ENCODE results near the gene SLC9A8.

The SLC9A8 gene

DNA sequence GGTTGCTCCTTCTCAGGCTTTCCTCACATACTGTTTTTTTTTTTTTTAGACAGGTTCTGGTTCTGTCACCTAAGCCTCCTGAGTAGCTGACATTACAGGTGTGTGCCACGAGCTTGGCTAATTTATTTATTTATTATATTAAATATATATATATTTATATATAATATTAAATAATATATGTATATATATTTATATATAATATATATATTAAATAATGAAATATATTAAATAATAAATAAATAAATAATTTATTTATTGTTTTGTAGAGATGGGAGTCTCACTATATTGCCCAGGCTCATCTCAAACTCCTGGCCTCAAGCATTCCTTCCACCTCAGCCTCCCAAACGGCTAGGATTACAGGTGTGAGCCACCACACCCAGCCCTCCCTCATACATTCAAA lies 28.3 kb upstream of the SLC9A8 start:
- DNase-seq (ENCODE audit: insufficient read length, low spot score) = no peak
- FAIRE-seq = no peak
- TF ChIP-seq, protein P1, sequence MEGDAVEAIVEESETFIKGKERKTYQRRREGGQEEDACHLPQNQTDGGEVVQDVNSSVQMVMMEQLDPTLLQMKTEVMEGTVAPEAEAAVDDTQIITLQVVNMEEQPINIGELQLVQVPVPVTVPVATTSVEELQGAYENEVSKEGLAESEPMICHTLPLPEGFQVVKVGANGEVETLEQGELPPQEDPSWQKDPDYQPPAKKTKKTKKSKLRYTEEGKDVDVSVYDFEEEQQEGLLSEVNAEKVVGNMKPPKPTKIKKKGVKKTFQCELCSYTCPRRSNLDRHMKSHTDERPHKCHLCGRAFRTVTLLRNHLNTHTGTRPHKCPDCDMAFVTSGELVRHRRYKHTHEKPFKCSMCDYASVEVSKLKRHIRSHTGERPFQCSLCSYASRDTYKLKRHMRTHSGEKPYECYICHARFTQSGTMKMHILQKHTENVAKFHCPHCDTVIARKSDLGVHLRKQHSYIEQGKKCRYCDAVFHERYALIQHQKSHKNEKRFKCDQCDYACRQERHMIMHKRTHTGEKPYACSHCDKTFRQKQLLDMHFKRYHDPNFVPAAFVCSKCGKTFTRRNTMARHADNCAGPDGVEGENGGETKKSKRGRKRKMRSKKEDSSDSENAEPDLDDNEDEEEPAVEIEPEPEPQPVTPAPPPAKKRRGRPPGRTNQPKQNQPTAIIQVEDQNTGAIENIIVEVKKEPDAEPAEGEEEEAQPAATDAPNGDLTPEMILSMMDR (IDR thresholded peaks at IDR 0.05; ENCODE audit: insufficient read depth, missing control alignments) = no peak

- DNase-seq (ENCODE audit: insufficient read length, low spot score) (no peak), FAIRE-seq (no peak)
- TF ChIP-seq, protein P1 (IDR thresholded peaks at IDR 0.05; ENCODE audit: insufficient read depth, missing control alignments) = no peak
These were observed 27.3 kb upstream of the SLC9A8 start for GRCh38 chr20:49785149-49785851.

DNA sequence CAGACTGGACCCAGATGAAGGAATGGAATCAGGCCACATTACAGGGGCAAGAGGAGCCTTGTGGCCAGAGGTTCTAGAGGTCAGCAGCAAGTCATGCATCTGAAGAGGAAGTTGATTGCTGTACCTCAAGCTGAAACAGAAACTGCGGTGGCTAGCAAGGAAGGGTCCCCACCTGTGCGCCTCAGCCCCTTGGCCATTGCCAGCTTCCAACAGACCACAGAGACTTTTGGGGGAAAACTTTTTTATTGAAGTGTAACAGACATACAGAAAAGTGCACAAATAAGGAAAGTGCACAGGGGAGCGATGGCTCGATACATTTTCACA lies 26.8 kb upstream of the SLC9A8 start:
- DNase-seq (ENCODE audit: insufficient read length, low spot score) = no peak
- TF ChIP-seq, protein P1 (IDR thresholded peaks at IDR 0.05; ENCODE audit: insufficient read depth, missing control alignments) = no peak
- no peak for FAIRE-seq

DNA sequence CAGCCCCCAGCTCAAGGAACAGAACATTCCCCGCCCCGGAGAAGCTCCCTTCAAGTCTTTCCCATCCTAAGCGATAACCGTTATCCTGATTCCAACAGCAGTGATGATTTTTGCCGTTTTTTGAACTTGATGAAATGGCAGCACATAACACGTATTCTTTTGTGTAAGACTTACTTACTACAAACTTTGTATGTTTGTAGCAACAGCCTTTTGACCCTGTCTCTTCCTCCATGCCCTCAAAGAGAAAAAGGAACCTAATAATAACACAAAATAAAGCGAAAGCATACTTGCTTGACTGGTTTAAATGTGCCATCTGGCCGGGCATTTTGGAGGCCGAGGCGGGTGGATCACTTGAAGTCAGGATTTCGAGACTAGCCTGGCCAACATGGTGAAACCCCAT lies 26.4 kb upstream of the SLC9A8 start:
- TF ChIP-seq, protein P1 (IDR thresholded peaks at IDR 0.05; ENCODE audit: insufficient read depth, missing control alignments) = no peak

DNA sequence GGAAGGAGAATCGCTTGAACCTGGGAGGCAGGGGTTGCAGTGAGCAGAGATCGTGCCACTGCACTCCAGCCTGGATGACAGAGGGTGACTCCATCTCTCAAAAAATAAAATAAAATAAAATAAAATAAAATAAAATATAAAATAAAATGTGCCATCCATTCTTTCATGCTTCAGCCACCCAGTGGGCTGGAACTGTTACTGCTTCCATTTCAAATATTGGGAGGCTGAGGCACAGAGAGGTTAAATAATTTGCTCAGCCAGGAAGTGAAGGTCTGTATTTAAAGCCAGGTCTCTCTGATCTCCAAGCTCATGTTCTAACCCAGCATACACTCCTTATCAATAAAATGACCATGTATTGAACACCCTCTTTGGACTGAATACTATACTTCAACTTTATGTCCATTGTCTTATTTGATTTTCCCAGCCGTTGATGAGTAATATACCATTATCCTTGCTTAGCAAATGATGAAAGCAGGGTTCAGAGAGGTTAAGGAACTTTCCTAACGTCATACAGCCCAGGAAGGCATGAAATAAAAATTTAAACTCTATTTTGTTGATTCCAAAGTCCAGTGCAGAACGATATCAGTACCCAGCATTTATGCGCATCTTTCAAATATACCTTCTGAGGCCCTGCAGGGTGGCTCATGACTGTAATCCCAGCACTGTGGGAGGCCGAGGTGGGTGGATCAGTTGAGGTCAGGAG lies 25.8 kb upstream of the SLC9A8 start:
- DNase-seq (ENCODE audit: insufficient read length, low spot score) = no peak
- FAIRE-seq = no peak
- TF ChIP-seq, protein P1 (IDR thresholded peaks at IDR 0.05; ENCODE audit: insufficient read depth, missing control alignments) = no peak

More for the DNA sequence above, 26.4 kb upstream of the SLC9A8 start:
- DNase-seq (ENCODE audit: insufficient read length, low spot score) = no peak
- no peak for FAIRE-seq

DNA sequence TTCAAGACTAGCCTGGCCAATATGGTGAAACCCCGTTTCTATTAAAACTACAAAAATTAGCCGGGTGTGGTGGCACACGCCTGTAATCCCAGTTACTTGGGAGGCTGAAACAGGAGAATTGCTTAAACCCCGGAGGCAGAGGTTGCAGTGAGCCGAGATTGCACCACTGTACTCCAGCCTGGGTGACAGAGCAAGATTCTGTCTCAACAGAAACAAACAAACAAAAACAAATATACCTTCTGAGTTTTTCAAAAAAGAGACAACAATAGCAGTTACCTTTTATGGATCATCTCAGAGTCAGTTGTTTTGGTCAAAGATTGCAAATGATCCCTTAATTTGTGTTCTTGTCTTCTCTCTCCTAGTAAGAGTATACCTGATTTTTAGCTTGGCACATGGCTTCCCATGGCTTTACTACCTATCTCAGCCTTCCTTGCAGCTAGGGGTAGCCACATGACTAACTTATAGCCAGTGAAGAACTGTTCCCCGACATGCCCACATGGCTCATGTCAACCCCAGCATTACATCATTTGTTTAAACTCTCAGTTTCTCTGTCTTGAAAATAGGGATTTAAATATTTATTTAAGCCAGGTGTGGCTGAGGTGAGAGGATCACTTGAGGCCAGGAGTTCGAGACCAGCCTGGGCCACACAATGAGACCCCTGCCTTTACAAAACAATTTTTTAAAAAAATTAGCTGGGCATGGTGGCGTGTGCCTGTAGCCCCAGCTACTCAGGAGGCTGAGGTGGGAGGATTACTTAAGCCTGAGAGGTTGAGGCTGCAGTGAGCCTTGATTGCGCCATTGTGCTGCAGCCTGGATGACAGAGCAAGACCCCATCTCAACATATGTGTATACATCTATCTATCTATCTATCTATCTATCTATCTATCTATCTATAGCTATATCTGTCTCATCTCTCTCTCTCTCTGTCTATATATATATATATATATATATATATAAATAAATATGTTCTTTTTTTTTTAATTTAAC lies 25.0 kb upstream of the SLC9A8 start:
- TF ChIP-seq, protein P1 (IDR thresholded peaks at IDR 0.05; ENCODE audit: insufficient read depth, missing control alignments) = no peak
- DNase-seq (ENCODE audit: insufficient read length, low spot score) (no peak), FAIRE-seq (no peak)

All from D721Med (cell line).